Gastrocnemius medialis (tissue), 4 donors: Measurements from ENCODE around the gene UCK2.

ENCODE experiments used
- CTCF ChIP-seq, 5 experiments: fragments of 450-650 bp in 3 of 5; fragments of 200-600 bp in 2 of 5; sonication (generic) in 2 of 5; IDR thresholded peaks in 4 of 5; conservative IDR thresholded peaks in 1 of 5; 1 replicate in 4 of 5; 2 replicates in 1 of 5; pipeline ENCODE4 v1.5.1; 2016 to 2019; ENCODE audit warnings: antibody characterized with exemption in 5 of 5, mild to moderate bottlenecking in 3 of 5, moderate library complexity in 3 of 5
- POLR2A ChIP-seq, 2 donors: fragments of 450-650 bp; IDR thresholded peaks; one replicate each; pipeline ENCODE4 v1.6.1; 2017; ENCODE audit warnings: antibody characterized with exemption in 2 of 2, mild to moderate bottlenecking in 2 of 2, moderate library complexity in 2 of 2

GRCh38 chr1:165907256-165907857, 79.9 kb downstream of the UCK2 start:
- TF ChIP-seq CTCF (IDR thresholded peaks at IDR 0.05 in 4 of 5, conservative IDR thresholded peaks at IDR 0.05 in 1 of 5): no peak
- TF ChIP-seq POLR2A (IDR thresholded peaks at IDR 0.05): no peak
